HG03175 (cell line): Measurements from ENCODE around the gene NFIX.
A peak's percentile ranks its signal among the peaks of the same experiment; 100 is the strongest.

Source experiments
- ATAC-seq: cut with Tn5 transposase; IDR thresholded peaks from one replicate; pipeline ENCODE4 v1.9.1; 2021; ENCODE audit warnings: mild to moderate bottlenecking, moderate library complexity; ENCODE audit not compliant: unreplicated experiment

Gene NFIX

DNA sequence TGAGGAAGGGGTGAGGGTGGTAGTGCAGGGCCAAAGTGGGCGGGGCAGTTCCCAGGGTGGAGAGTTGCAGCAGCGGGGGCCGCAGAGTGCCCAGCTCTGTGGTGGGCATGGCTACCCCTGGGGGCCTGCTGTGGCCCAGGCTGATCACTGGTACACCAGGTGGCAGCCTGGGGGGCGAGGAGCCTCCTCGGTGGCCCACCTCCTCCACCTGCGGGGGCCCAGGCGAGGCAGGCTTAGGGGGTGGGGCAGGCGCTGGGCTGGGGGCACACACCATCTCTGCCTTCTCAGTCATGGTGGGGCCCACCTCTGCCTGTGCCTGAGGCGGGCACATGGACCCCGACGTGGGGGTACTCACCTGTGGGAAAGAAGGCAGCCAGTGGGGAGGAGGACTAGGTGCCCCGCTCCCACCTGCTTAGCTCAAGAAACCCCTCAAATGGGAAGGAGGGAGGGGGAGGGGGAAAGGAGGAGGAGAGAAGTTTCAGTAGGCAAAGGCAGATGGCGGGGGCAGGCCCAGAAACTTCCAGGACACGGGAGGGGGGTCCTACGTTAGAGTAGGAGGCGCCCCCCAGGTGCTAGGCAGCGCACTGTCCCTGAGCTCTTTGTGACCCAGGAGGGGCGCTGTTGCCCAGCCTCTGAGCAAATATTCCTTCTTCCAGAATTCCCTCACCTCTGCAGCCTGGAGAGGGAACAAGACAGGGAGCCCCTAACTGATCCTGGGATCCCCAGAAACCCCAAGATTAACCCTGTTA, 105.7 kb downstream of the NFIX start:
- ATAC-seq: no peak

DNA sequence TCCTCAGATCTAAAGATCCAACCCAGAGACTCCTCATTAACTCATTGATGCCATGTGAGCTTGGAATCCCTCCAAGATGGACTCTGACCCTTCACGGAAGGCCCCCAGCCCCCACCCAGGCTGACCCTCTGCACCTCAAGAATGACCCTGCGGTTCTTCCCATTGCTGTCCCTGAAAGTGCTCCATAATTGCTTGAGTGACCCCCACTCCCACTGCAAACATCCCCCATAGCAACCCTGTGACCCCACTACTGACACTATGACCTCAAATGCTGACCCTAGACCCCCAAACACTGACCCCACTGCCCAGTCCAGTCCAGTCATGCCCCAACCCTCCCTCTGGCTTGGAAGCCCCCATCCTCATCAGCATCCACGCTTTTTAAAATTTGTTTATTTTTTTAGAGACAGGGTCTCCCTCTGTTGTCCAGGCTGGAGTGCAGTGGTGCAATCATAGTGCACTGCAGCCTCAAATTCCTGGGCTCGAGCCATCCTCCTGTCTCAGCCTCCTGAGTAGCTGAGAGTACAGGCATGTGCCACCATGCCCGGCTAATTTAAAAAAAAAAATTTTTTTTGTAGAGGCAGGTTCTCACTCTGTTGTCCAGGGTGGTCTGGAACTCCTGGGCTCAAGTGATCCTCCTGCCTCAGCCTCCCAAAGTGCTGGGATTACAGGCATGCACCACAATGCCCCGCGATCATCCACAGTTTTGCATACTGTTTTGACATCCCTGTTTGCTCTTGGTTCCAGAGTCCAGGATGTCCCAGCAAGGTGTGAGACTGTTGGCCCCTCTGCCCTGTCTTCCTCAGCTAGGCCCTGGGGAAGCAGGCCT, 106.5 kb downstream of the NFIX start:
- no peak for ATAC-seq

DNA sequence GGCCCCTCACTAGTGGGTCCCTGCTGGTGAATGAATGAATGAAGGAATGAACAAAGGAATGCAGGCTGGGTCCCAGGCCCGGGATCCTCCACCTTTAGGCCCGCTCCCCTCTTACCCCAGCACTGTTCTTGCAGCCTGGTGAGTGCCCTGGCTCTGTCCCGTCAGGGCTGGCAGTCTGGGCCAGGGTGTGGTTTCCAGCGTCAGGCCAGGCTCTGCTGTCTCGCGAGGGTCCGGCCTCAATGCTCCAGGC, 107.1 kb downstream of the NFIX start:
- peak; percentile 9 for ATAC-seq

DNA sequence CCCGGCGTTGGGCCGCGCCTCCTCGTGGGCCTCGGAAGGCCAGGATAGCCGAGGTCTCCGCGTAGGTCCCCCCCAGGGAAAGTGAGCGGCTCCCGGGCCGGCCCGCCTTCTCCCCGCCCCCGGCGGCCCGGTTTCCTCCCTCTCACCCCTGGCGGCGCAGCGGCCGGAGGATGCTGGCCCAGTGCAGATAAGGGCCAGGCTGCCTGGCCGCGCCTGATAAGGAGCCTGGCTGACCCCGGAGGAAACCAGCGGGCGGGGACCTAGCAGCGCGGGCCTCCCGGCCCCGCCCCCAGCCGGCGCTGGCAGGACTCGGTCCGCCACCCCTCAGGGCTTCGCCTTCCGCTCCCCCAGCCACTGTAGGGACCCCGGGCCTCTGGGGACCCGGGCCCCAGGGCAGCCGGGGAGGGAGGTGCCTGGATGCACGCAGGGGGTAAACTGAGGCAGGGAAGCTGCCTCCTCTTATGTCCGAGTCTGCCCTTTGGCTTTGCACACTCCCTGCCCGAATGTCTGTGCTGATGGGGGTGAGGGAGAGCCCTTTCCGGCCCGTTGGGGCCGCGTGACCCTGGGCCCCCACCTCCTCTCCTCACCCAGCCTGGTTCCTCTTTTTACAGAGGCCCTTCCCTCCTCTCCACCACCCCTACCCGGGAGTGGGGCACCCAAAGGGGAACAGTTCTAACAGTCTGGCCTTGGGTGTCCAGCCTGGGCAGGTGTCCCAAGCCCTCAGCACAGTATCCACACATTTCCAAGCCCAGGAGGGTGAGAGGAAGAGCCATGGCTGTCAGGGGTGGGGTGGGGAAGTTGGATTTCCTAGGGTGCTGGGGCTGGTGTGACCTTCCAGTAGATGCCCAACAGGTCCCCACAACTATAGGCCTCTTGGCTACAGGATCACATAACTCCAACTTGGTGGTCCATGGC, 107.6 kb downstream of the NFIX start, which contains the start of gene LYL1:
LYL1 (minus strand) TSS at position 193 of the 915 bp plus-strand sequence. CDS start 1,687 bp downstream, outside the sequence.
- peak; percentile 53 for ATAC-seq

- no peak for ATAC-seq
Measured at GRCh38 chr19:13103581-13104359, 108.5 kb downstream of the NFIX start.

GRCh38 chr19:13104360-13104847, 109.1 kb downstream of the NFIX start:
- ATAC-seq: peak; percentile 34

GRCh38 chr19:13104848-13105711, 109.8 kb downstream of the NFIX start:
- no peak for ATAC-seq

- ATAC-seq: no peak
Measured at GRCh38 chr19:13109361-13110098, 114.3 kb downstream of the NFIX start.

DNA sequence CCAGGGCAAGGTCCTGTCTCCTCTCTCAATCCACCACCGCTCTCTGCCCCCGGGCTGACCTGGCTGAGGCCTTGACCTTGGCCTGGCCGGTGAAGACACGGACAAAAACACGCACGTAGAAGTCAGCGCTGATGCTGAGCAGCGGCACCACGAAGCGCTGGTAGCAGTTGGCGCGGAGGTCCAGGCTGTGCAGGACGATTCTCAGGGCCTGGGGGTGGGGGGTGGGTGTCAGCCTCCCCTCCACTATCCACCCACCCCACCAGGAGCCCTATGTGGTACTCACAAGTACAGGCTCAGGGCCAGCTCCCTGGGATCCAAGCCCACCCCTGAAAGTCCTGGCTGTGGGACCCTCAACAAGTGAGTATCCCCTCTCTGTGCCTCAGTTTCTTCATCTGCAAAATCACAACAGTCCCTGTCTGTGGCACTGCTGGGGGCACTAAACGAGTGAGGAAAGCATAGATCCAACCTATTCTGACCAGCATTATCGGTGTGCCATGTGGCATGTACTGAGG, 114.9 kb downstream of the NFIX start:
- ATAC-seq: no peak

DNA sequence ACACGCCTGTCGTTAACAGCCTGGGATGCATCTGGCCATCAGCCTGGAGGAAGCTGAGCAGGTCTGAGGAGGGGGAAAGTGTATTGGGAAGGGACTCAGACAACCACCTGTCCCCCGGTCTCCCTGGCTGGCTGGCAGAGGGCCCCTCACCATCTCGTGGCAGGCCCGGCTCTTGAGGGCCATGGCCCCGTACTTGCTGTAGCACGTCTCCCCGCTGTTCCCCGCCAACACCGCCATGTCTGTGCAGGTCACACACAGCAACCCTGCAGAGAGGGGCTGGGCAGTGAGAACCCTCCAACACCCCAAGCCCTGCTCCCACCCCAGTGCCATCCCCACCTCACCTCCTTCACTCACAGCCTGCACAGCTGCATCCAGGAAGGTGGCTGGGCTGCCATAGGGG, 117.3 kb downstream of the NFIX start:
- ATAC-seq: no peak

DNA sequence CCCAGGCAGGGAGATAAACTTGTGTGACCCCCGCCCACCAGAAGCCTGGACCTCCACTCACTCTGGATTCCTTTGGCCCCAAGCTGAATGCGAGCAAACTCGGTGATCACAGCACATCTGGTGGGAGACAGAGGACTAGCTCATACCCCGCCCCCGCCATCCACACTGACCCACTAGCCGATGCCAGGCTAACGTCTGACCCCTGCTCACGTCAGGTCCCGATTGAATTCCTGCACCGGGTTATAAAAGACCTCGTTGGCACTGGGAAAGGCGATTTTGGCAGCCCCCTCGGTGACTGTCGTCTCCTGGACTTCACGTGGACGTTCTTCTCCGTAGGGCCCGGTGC, 120.6 kb downstream of the NFIX start:
- no peak for ATAC-seq

DNA sequence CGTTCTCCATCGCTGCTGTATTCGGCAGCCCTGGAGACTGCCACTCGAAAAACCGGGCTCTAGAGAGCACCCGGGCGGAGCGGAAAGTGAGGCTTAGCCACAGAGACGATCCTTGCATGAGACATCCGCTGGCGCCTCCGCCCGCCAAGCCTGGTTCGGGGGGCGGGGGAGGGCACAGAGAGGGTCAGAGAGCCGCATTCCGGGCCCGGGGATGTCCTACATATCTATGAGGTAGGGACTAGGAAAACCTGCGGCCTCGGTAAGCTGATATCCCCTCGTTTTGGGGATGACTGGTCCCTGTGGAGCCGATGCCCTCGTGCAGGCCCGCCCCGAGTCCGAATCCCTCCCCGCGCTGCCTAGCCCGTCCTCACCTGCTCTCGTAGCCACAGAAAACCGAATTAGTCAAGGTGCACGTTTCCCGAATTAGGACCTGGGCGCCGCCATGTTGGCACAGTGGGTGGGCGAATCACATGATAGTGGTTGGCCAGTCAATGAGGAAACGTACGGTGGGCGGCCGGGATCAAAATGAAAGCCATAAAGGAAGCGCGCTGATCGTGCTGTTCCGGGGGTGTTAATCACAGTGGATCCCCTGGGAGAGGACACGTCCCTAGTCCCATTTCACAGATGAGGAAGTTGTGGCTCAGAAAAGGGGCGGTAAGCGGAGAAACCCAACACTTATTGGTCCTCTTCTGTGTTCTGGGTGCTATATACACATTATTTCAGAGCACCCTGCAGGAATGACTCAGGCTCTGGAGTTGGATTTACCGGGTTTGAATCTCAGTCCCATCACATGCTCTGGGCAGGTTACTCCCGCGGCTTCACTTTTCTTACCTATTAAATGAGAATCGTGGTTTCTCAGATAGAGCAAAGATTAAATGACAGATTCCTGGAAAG, 121.3 kb downstream of the NFIX start, which contains the start of gene TRMT1:
TRMT1 (minus strand) TSS at position 459 of the 894 bp plus-strand sequence; CDS start at position 118, 341 bp downstream.
- peak; percentile 48 for ATAC-seq

DNA sequence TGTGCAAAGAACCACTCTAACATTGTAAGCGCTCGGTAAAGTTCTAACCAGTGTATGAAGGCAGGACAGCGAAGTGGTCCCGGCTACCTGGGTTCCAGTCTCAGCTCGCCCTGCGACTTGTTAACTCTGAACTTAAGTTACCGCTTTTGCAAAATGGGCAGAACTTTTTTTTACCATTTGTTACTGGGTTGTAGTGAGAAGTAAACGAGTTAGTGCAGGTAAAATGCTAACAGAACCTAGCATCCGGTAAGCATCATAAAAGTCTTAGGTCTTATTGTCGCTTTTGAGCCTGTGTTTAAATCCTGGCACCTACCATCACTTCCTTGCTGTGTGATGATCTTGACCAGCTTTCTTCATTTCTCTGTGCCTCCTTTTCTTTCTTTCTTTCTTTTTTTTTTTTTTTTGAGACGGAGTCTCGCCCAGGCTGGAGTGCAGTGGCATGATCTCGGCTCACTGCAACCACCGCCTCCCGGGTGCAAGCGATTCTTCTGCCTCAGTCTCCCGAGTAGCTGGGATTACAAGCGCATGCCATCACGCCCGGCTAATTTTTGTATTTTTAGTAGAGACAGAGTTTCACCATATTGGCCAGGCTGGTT, 122.0 kb downstream of the NFIX start:
- ATAC-seq: peak; percentile 13

- ATAC-seq: peak; percentile 67
Measured at GRCh38 chr19:13117772-13118423, 122.6 kb downstream of the NFIX start, which contains the start of gene NACC1. Gene NACC1, plus strand, starts transcription at chr19:13118264. Its CDS starts 16,944 bp downstream, at chr19:13135208.

- peak; percentile 11 for ATAC-seq
Measured at GRCh38 chr19:13118424-13119193, 123.3 kb downstream of the NFIX start.

DNA sequence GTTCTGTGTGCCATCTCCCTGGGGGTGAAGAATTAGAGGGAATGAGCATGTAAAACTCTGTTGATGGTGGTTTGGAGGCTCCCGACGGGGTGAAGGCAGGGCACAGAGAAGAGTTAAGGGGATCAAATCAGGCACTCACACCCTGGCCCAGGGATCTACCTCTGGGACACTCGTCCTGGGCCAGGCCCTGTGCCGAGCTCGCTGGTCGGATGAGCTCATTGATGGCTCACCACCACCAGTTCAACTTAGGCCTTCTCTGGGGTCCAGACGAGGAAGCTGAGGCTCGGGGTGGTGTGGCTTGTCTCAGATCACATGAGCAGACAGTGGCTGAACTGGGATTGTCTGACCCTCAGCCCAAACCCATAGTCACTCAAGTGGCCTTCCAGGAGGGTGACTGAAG, 124.4 kb downstream of the NFIX start:
- no peak for ATAC-seq
